ENCODE measurements around the gene CLSTN2. TPM values are rescaled to one million over a fixed set of nuclear protein-coding genes. Genes with fewer than 3 reads are reported as not detected.

Gene CLSTN2
- total RNA-seq, 1 experiment from 2014 or later: 0.68 TPM

DNA sequence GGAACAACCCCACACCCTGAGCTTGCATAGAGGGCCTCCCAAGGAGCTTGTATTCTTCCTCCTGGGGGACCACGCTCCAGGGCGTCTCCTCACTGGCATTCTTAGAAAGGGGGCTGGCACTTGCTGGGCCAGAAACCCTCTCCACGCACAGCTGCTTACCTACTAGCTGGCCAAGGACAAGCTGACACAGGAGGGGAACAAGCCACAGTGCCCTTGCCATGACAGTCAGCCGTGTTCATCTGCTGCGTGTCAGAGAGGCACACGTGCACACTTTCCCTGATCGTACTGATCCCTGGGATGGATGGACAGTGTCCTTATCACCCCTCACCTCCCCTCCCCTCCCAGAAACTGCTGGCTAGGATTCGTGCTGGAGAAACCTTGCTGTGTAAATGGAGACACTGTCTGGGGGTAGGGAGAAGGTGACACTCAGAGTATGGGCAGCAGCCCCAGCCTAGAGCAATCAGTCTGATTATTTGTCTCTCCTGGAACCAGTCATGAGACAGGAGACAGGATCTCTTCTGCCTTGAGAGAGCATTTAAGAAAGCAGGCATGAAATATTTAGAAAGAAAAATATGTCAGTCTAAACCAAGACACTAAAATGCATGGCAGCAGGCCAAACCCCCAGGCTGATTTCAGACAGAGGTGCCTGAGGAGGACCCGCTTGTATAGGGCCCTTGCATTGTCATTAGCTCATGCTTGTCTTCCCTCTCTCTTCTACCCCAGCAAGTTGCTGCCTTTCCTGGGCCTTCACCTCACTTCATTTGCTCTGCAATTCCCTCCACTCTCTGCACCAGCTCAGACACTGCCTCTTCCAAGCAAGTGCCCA, 431.1 kb downstream of the CLSTN2 start:
- Histone ChIP-seq H3K4me2 (ENCODE audit: insufficient read depth, insufficient read length, low read length) (no peak overlapping the region), H3K23ac (ENCODE audit: insufficient read length, low read depth, low read length) (no peak overlapping the region), H4K5ac (ENCODE audit: insufficient read length, low read depth, low read length) (no peak overlapping the region), H3K79me1 (ENCODE audit: insufficient read depth, low read depth, low read length, poor library complexity, severe bottlenecking) (no peaks in the 10 kb centered on the region), H3K9me3 (ENCODE audit: control insufficient read depth, low read depth, low read length) (no peaks in the 10 kb centered on the region), H4K91ac (ENCODE audit: insufficient read length, low read depth, low read length) (no peak overlapping the region), H2AK5ac (ENCODE audit: insufficient read length, low read length) (no peak overlapping the region), H3K27ac (ENCODE audit: insufficient read length, low read depth, low read length) (no peak overlapping the region), H4K8ac (replicated peaks; ENCODE audit: insufficient read length, low read depth, low read length) (no peak overlapping the region), H2BK20ac (ENCODE audit: low read depth, low read length, poor library complexity, severe bottlenecking) (no peak overlapping the region), H2BK15ac (ENCODE audit: low read depth, low read length) (no peak overlapping the region), H2AFZ (ENCODE audit: low read length) (no peak overlapping the region), H2BK120ac (ENCODE audit: low read depth, low read length, poor library complexity, severe bottlenecking) (no peak overlapping the region), H3K23me2 (ENCODE audit: insufficient read length, low read depth, low read length, poor library complexity, severe bottlenecking) (no peaks in the 10 kb centered on the region), H3K4ac (ENCODE audit: low read depth, low read length) (no peak overlapping the region), H3K4me1 (ENCODE audit: insufficient read depth, low read length) (peaks cover 3% of the 10 kb centered on the region; the same call in 1 of the 2 replicates), H3K18ac (ENCODE audit: insufficient read length, low read depth, low read length) (no peak overlapping the region), H3T11ph (ENCODE audit: low read length) (no peak overlapping the region), H3K9ac (ENCODE audit: extremely low read depth, insufficient read length, low read length) (no peak overlapping the region), H3K27me3 (ENCODE audit: insufficient read depth, low read length) (no peaks in the 10 kb centered on the region), H2BK5ac (ENCODE audit: insufficient read length, low read length) (no peak overlapping the region), H4K20me1 (ENCODE audit: control insufficient read depth, insufficient read depth, insufficient read length) (no peaks in the 10 kb centered on the region), H3K14ac (ENCODE audit: insufficient read depth, low read length) (no peak overlapping the region), H2BK12ac (ENCODE audit: insufficient read length, low read depth, low read length) (no peak overlapping the region), H3K56ac (ENCODE audit: insufficient read length, low read depth, low read length) (no peak overlapping the region), H3K79me2 (ENCODE audit: insufficient read depth, low read length) (no peaks in the 10 kb centered on the region)
- TF ChIP-seq CTCF (conservative IDR thresholded peaks at IDR 0.05): no peak
- Mint-ChIP-seq H3K4me1 (peaks cover 3% of the 10 kb centered on the region in 2 experiments; a peak in 3 of 4 replicates), H3K36me3 (ENCODE audit: insufficient read depth in 1 of 3, low read depth in 3 of 3) (no peaks in the 10 kb centered on the region), H3K4me3 (no peak overlapping the region), H3K9me3 (0 out of 5 replicates have a peak, but pooled peaks cover 0 to 4% of the 10 kb centered on the region in 2 experiments), H3K27ac (peak overlapping the region in 1 of 3 experiments; percentile 38; a peak in 1 of 7 replicates), H3K27me3 (ENCODE audit: low read depth) (no peaks in the 10 kb centered on the region)
- WGBS (ENCODE audit: extremely low coverage, insufficient read length, low lambda C conversion rate): no CpG with 5 or more reads among the region's 9 CpGs
- DNase-seq: no peak

Data from H9 (cell line).